OCI-LY1 (cell line): ENCODE measurements around the gene SERINC5.

Experiments used
- H2AFZ ChIP-seq: fragments of 200-600 bp; sonication (generic), shearing (Covaris generic); 2 replicates; pipeline ENCODE4 v1.6.0; 2014; ENCODE audit warnings: antibody characterized with exemption, mild to moderate bottlenecking, low read length
- H3F3A ChIP-seq: fragments of 200-600 bp; sonication (generic), shearing (Covaris generic); 2 replicates; pipeline ENCODE4 v1.6.0; 2014; ENCODE audit warnings: mild to moderate bottlenecking, antibody characterized with exemption, low read length, moderate library complexity; ENCODE audit not compliant: insufficient read depth
- H3K27ac ChIP-seq: fragments of 200-600 bp; sonication (generic); 2 replicates; pipeline ENCODE4 v1.5.1; 2014; ENCODE audit warnings: low read length, mixed run types, mild to moderate bottlenecking, low read depth; ENCODE audit not compliant: poor library complexity, severe bottlenecking
- H3K27me3 ChIP-seq: fragments of 200-600 bp; sonication (generic); 2 replicates; pipeline ENCODE4 v1.6.0; 2014; ENCODE audit warnings: antibody characterized with exemption, mild to moderate bottlenecking, low read length, moderate library complexity; ENCODE audit not compliant: insufficient read depth
- H3K36me3 ChIP-seq: fragments of 200-600 bp; sonication (generic); 2 replicates; pipeline ENCODE4 v1.6.1; 2014; ENCODE audit warnings: mild to moderate bottlenecking, antibody characterized with exemption, low read length, moderate library complexity, mixed read lengths; ENCODE audit not compliant: insufficient read depth
- H3K4me1 ChIP-seq: fragments of 200-600 bp; sonication (generic); 2 replicates; pipeline ENCODE4 v1.5.1; 2014; ENCODE audit warnings: mild to moderate bottlenecking, low read length, moderate library complexity; ENCODE audit not compliant: insufficient read depth, severe bottlenecking
- H3K4me2 ChIP-seq: fragments of 200-600 bp; sonication (generic), shearing (Covaris generic); 2 replicates; pipeline ENCODE4 v1.6.1; 2014; ENCODE audit warnings: low read length
- H3K4me3 ChIP-seq: fragments of 200-600 bp; sonication (generic); 2 replicates; pipeline ENCODE4 v1.5.1; 2014; ENCODE audit warnings: low read length, low read depth, mild to moderate bottlenecking, mixed read lengths; ENCODE audit not compliant: poor library complexity, severe bottlenecking
- H3K79me2 ChIP-seq: fragments of 200-600 bp; shearing (Covaris generic); 2 replicates; pipeline ENCODE4 v1.6.1; 2016; ENCODE audit warnings: mixed run types, low read length, mixed read lengths; ENCODE audit not compliant: insufficient read depth
- H3K9ac ChIP-seq: fragments of 200-600 bp; sonication (generic), shearing (Covaris generic); 2 replicates; pipeline ENCODE4 v1.6.1; 2014; ENCODE audit warnings: mild to moderate bottlenecking, low read length, mixed read lengths
- H3K9me2 ChIP-seq: fragments of 200-600 bp; sonication (generic), shearing (Covaris generic); 2 replicates; pipeline ENCODE4 v1.6.1; 2014; ENCODE audit warnings: low read depth, mild to moderate bottlenecking, low read length, mixed read lengths
- H3K9me3 ChIP-seq: fragments of 200-600 bp; shearing (Covaris generic); 2 replicates; pipeline ENCODE4 v1.6.1; 2014; ENCODE audit warnings: low read length, mixed read lengths
- H4K20me1 ChIP-seq: fragments of 200-600 bp; sonication (generic), shearing (Covaris generic); 2 replicates; pipeline ENCODE4 v1.6.0; 2016; ENCODE audit warnings: mild to moderate bottlenecking, low read length; ENCODE audit not compliant: insufficient read depth
- CTCF ChIP-seq: fragments of 200-600 bp; sonication (generic), shearing (Covaris generic); IDR thresholded peaks from 2 replicates; pipeline ENCODE4 v1.5.1; 2017; ENCODE audit warnings: mild to moderate bottlenecking, antibody characterized with exemption, low read length, moderate library complexity, mixed read lengths
- EZH2 ChIP-seq: fragments of 200-600 bp; sonication (generic), shearing (Covaris generic); IDR thresholded peaks from 2 replicates; pipeline ENCODE4 v1.8.0; 2017; ENCODE audit warnings: borderline replicate concordance, mixed run types, mild to moderate bottlenecking, antibody characterized with exemption, low read length, moderate library complexity, mixed read lengths

The SERINC5 gene

GRCh38 chr5:80207832-80208231 lies 48.0 kb downstream of the SERINC5 start:
- no peaks in the 10 kb centered on the region for H4K20me1 ChIP-seq
- H3K4me2 ChIP-seq: no peak overlapping the region
- H3K9ac ChIP-seq: no peak overlapping the region
- H3K27ac ChIP-seq: no peak overlapping the region
- H3K9me3 ChIP-seq: peaks cover 6% of the 10 kb centered on the region; the same call in 1 of the 2 replicates
- H3F3A ChIP-seq: no peaks in the 10 kb centered on the region
- H3K27me3 ChIP-seq: no peaks in the 10 kb centered on the region
- no peaks in the 10 kb centered on the region for H3K9me2 ChIP-seq
- H3K36me3 ChIP-seq: peaks cover 68% of the 10 kb centered on the region
- peaks cover 84% of the 10 kb centered on the region for H3K79me2 ChIP-seq
- no peak overlapping the region for H2AFZ ChIP-seq
- no peak for TF ChIP-seq EZH2
- no peak for TF ChIP-seq CTCF
- H3K4me1 ChIP-seq: peaks cover 71% of the 10 kb centered on the region
- H3K4me3 ChIP-seq: no peak overlapping the region

GRCh38 chr5:80206282-80206681 lies 49.6 kb downstream of the SERINC5 start:
- Histone ChIP-seq H2AFZ (no peak overlapping the region), H3F3A (no peaks in the 10 kb centered on the region), H3K79me2 (peaks cover 69% of the 10 kb centered on the region), H3K36me3 (peaks cover 84% of the 10 kb centered on the region), H3K27ac (no peak overlapping the region), H3K9ac (no peak overlapping the region), H3K9me3 (peaks cover 6% of the 10 kb centered on the region; the same call in 1 of the 2 replicates), H3K9me2 (no peaks in the 10 kb centered on the region), H3K27me3 (no peaks in the 10 kb centered on the region), H3K4me2 (no peak overlapping the region), H4K20me1 (no peaks in the 10 kb centered on the region), H3K4me1 (peaks cover 55% of the 10 kb centered on the region), H3K4me3 (no peak overlapping the region)
- TF ChIP-seq CTCF: no peak
- no peak for TF ChIP-seq EZH2

- no peak overlapping the region for H3K27ac ChIP-seq
- peaks cover 64% of the 10 kb centered on the region for H3K79me2 ChIP-seq
- no peaks in the 10 kb centered on the region for H3K9me2 ChIP-seq
- no peaks in the 10 kb centered on the region for H4K20me1 ChIP-seq
- H3K36me3 ChIP-seq: peaks cover 86% of the 10 kb centered on the region
- peaks cover 51% of the 10 kb centered on the region for H3K4me1 ChIP-seq
- H3K9me3 ChIP-seq: peaks cover 6% of the 10 kb centered on the region; the same call in 1 of the 2 replicates
- H2AFZ ChIP-seq: no peak overlapping the region
- no peak overlapping the region for H3K9ac ChIP-seq
- no peaks in the 10 kb centered on the region for H3F3A ChIP-seq
- H3K4me2 ChIP-seq: no peak overlapping the region
- TF ChIP-seq EZH2 (no peak), CTCF (no peak)
- no peak overlapping the region for H3K4me3 ChIP-seq
- no peaks in the 10 kb centered on the region for H3K27me3 ChIP-seq
Measured at GRCh38 chr5:80205846-80206245, 50.0 kb downstream of the SERINC5 start.
